ENCODE data around the gene PAIP1. TPM values are rescaled to one million over a fixed set of nuclear protein-coding genes. Genes with fewer than 3 reads are reported as not detected.
"Not testable (repeated sequence)": the region's sequence is repeated elsewhere in the genome, so short reads cannot be mapped to it uniquely, and the experiment has no call there.

The PAIP1 gene, protein sequence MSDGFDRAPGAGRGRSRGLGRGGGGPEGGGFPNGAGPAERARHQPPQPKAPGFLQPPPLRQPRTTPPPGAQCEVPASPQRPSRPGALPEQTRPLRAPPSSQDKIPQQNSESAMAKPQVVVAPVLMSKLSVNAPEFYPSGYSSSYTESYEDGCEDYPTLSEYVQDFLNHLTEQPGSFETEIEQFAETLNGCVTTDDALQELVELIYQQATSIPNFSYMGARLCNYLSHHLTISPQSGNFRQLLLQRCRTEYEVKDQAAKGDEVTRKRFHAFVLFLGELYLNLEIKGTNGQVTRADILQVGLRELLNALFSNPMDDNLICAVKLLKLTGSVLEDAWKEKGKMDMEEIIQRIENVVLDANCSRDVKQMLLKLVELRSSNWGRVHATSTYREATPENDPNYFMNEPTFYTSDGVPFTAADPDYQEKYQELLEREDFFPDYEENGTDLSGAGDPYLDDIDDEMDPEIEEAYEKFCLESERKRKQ
- 100 to 1,000 TPM in 9 of 12 donors, 10 to 100 TPM in 2, not detected in 1; 67.1 to 121 (median 113) TPM for polyA plus RNA-seq (ENCODE audit: insufficient read length in 12 of 12)
- long read RNA-seq, donor 1, transcript PAIP1-201 (11 exons, 2,782 nt) = major isoform, 14 of 40 reads
- long read RNA-seq, donor 1, transcript PAIP1-203 (11 exons, 1,734 nt) = minor isoform, 12 of 40 reads
- long read RNA-seq, donor 1, partial matches to known transcripts = 11 of 40 reads
- long read RNA-seq, donor 1, other reads (novel, unspliced or antisense) = 0 of 40 reads
- long read RNA-seq, donor 2, transcript PAIP1-201 (11 exons, 2,782 nt) = major isoform, 25 of 48 reads
- long read RNA-seq, donor 2, transcript PAIP1-203 (11 exons, 1,734 nt) = minor isoform, 16 of 48 reads
- long read RNA-seq, donor 2, partial matches to known transcripts = 6 of 48 reads
- long read RNA-seq, donor 2, other reads (novel, unspliced or antisense) = 0 of 48 reads
- long read RNA-seq, donor 3, transcript PAIP1-203 (11 exons, 1,734 nt) = minor isoform, 6 of 67 reads
- long read RNA-seq, donor 3, transcript PAIP1-201 (11 exons, 2,782 nt) = major isoform, 7 of 67 reads
- long read RNA-seq, donor 3, partial matches to known transcripts = 54 of 67 reads
- long read RNA-seq, donor 3, other reads (novel, unspliced or antisense) = 0 of 67 reads
- long read RNA-seq, donor 4, transcript PAIP1-201 (11 exons, 2,782 nt) = major isoform, 8 of 15 reads
- long read RNA-seq, donor 4, partial matches to known transcripts = 5 of 15 reads
- long read RNA-seq, donor 4, other reads (novel, unspliced or antisense) = 0 of 15 reads
- long read RNA-seq, donor 5, transcript PAIP1-201 (11 exons, 2,782 nt) = minor isoform, 21 of 47 reads
- long read RNA-seq, donor 5, transcript PAIP1-203 (11 exons, 1,734 nt) = major isoform, 25 of 47 reads
- long read RNA-seq, donor 5, partial matches to known transcripts = 0 of 47 reads
- long read RNA-seq, donor 5, other reads (novel, unspliced or antisense) = 0 of 47 reads
- long read RNA-seq, donor 6, transcript PAIP1-203 (11 exons, 1,734 nt) = minor isoform, 5 of 15 reads
- long read RNA-seq, donor 6, transcript PAIP1-201 (11 exons, 2,782 nt) = major isoform, 10 of 15 reads
- long read RNA-seq, donor 6, partial matches to known transcripts = 0 of 15 reads
- long read RNA-seq, donor 6, other reads (novel, unspliced or antisense) = 0 of 15 reads
- long read RNA-seq, donor 7, transcript PAIP1-201 (11 exons, 2,782 nt) = major isoform, 13 of 22 reads
- long read RNA-seq, donor 7, transcript PAIP1-203 (11 exons, 1,734 nt) = minor isoform, 8 of 22 reads
- long read RNA-seq, donor 7, partial matches to known transcripts = 0 of 22 reads
- long read RNA-seq, donor 7, other reads (novel, unspliced or antisense) = 0 of 22 reads
- long read RNA-seq, donor 8, transcript PAIP1-201 (11 exons, 2,782 nt) = major isoform, 25 of 43 reads
- long read RNA-seq, donor 8, transcript PAIP1-203 (11 exons, 1,734 nt) = minor isoform, 16 of 43 reads
- long read RNA-seq, donor 8, partial matches to known transcripts = 0 of 43 reads
- long read RNA-seq, donor 8, other reads (novel, unspliced or antisense) = 0 of 43 reads
- long read RNA-seq, donor 9, transcript PAIP1-203 (11 exons, 1,734 nt) = major isoform, 13 of 24 reads
- long read RNA-seq, donor 9, transcript PAIP1-201 (11 exons, 2,782 nt) = minor isoform, 11 of 24 reads
- long read RNA-seq, donor 9, partial matches to known transcripts = 0 of 24 reads
- long read RNA-seq, donor 9, other reads (novel, unspliced or antisense) = 0 of 24 reads
- long read RNA-seq, donor 10, transcript PAIP1-203 (11 exons, 1,734 nt) = minor isoform, 24 of 56 reads
- long read RNA-seq, donor 10, transcript PAIP1-201 (11 exons, 2,782 nt) = major isoform, 32 of 56 reads
- long read RNA-seq, donor 10, partial matches to known transcripts = 0 of 56 reads
- long read RNA-seq, donor 10, other reads (novel, unspliced or antisense) = 0 of 56 reads
- long read RNA-seq, donor 11, transcript PAIP1-203 (11 exons, 1,734 nt) = major isoform, 14 of 27 reads
- long read RNA-seq, donor 11, transcript PAIP1-201 (11 exons, 2,782 nt) = minor isoform, 12 of 27 reads
- long read RNA-seq, donor 11, partial matches to known transcripts = 0 of 27 reads
- long read RNA-seq, donor 11, other reads (novel, unspliced or antisense) = 0 of 27 reads

DNA sequence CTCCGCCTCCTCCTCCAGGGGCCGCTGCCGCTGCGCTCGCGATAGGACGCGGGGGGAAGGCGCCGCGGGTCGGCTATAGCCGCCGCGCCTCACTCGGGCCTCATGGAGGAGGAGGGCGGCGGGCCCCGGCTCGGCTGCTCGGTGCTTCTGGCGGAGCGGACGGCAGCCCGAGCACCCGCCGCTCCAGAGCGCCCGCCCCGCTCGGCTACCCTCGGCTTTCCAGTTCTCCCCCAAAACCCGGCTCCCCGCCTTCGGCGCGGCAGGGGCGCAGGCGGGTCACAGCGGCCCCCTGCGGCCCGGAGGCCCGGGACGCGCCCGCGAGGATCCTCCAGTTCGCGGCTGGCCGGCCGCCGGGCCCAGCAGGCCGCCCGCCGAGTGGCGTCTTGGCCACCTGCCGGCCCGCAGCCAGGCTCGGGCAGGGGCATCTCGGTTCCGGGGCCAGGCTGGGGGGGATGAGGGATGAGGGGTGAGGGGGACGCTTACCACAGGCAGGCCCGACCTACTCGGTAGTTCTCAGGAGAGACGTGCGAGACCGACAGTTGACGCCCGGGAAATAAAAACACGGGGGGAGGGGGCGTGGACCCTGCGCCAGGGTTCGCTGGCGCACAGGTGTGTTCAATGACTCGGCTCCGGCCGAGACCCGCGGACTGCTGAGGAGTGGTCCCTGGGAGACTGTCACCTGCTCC, at the start of gene PAIP1:
TSS of gene PAIP1 (minus strand) at position 221 of the 686 bp plus-strand sequence. CDS start 231 bp downstream, outside the sequence.
- DNase-seq = peak; percentile 85

DNA sequence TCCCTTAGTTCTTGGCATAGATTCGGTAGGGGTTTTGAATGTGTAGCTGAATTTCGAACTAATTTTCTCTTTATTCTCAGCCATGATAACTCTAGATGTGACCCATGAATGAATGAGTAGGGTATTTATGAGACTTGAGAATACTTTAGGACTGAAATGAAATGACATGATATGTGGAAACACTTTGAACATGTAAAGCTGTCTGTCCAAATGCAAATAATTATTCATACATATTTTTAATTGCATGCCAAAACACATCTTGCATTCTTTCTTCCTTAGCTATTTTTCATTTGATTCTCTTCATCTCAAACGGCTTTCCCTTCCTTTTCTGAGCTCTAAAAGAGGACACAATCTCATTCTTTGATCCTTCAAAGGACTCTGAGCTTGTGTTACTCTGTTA, 49.5 kb upstream of the PAIP1 start:
- DNase-seq = no peak

DNA sequence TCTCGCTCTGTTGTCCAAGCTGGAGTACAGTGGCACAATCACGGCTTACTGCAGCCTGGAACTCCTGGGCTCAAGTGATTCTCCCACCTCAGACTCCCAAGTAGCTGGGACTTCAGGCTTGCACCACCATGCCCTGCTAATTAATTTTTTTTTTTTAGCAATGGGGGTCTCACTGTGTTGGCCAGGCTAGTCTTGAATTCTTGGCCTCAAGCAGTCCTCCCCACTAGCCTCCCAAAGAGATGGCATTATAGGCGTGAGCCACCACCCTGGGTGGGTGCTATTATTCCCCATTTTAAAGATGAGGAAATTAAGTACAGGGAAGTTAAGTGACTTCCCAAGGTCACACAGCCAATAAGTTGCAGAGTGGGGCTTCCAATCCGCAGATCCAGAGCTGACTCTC, 47.8 kb upstream of the PAIP1 start:
- DNase-seq = no peak

GRCh38 chr5:43603344-43604217, 46.7 kb upstream of the PAIP1 start:
- peak; percentile 50 for DNase-seq

DNA sequence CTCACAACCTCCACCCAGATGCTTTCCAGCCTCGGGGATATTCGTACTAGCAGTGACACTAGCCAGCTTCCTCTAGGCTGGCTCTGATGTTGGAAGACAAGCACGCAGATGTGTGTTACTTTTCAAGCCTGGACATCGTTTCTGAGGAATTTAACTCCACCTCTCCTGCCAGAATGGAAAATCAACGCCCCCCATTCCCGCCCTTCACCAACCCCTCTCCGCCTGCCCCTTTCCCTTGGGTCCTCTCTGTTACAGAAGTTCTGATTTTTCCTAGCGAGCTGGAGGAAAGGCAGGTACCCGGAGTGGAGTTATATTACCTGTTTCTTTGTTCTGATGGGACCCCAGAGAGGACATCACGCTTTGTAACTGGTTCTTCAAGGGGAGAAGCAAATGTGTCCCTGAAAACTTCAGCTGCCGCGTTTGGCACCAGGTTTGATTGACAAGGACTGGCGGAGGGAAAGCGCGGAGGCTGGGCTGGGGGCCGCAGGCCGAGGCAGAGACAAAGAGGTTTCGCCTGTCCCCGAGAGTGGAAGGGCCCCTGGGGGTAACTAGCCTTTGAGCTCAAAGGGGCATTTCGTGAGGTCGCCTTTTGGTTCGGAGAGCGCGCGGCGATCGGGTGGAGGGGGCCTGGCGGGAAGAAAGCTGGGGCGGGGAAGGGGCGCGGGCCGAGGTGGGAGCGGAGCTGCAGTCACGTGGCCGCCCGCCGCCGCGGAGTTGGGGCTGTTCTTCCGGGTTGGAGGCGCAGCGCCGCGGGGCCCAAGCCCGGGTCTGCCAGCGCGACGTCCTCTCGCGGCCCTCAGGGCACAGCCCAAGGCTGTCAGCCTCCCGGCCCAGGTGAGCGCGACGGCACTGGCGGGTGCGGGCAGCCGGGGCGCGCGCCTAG, 45.8 kb upstream of the PAIP1 start, which contains the start of gene NNT:
TSS of gene NNT (plus strand) at position 720 of the 883 bp plus-strand sequence. CDS start 6,016 bp downstream, outside the sequence.
- peak; percentile 77 for DNase-seq

DNA sequence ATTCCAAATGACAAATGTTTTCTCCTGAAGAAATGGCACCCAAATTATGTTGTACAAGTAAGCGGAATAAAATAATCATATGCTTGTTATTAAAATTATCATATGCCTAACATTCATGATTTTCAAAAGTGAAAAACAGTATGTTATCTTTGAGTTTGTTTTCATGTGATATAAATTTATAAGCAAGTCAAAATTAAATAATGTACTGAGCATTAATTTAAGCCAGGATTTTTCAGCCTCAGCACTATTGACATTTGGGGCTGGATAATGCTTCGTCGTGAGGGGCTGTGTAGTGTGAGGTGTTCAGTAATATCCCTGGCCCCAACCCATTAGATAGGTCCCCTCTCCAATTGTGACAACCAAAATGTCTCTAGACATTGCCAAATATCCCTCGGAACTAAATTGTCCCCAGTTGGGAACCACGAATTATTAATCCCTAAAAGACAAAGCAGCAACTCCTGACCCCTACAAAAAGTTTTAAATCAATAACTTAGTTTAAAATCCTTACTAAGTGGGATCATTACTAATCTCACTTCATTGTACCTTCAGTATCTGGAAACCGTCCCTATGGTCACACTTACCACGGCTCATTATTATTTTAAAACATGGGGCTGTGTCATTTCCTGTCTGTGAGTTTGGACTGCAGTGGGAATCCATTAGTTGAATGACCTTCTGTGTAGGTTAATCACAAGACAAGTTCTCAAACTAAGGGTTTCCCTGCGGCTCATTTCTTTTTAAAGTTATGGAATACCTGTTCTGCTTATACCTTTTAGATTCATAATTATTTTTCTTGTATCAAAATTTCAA, 44.8 kb upstream of the PAIP1 start:
- peak; percentile 17 for DNase-seq

GRCh38 chr5:43598927-43599326, 42.0 kb upstream of the PAIP1 start:
- DNase-seq = not testable (repeated sequence)

DNA sequence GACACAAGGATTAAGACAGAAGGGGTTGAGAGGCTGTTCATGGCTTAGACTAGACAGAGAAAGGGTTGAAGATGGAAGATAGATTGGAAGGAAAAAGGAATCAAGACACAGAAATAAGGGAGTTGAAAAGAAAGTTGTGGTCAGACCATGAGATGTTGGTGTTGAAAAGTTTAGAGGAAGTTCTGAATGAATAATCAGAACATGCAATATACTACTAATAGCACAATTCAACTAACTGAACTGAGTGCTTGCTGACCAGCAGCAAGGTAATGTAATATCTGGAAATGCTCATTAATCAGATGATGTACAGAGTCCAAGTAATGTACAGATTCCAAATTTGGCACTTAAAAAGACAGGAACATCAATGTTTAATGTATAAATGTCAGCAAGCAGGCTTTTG, 35.5 kb upstream of the PAIP1 start:
- DNase-seq = no peak

- no peak for DNase-seq
Observed at GRCh38 chr5:43590700-43591099, 33.8 kb upstream of the PAIP1 start.

DNA sequence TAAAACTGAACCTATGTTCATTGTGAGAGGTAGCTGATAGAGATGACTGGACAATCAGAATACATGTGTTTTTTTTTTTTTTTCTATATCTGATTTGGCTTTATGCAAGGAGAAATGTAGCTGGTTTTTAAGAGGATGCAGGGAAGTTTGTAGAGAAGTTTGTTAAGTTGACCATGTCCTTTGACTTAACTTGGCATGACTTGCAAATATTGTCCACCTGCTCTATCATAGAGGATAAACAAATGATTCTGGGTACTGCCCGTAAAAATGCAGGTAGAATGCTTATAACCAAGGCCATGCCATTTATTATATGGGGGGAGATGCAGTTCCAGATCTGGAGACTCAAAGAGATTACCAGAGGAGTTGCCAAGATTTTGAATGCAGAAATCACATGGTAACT, 32.4 kb upstream of the PAIP1 start:
- no peak for DNase-seq

DNA sequence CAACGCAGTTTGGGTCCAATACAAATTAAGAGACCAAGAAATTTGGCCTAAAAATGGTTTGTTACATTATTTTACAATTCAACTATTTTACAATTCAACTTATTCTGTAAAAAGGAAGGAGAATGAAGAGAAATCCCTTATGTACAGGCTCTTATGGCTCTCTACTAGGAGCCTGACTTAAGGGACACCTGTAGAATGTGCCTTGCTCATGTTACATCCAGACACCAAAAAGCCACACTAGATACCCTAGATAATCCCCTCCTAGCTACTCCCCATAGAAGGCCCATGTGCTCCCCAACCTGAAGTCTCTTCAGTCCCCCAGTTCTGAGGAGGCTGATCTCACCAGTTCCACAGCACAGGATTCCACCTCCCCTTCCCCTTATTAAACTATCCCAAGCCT, 32.0 kb upstream of the PAIP1 start:
- DNase-seq = no peak

DNA sequence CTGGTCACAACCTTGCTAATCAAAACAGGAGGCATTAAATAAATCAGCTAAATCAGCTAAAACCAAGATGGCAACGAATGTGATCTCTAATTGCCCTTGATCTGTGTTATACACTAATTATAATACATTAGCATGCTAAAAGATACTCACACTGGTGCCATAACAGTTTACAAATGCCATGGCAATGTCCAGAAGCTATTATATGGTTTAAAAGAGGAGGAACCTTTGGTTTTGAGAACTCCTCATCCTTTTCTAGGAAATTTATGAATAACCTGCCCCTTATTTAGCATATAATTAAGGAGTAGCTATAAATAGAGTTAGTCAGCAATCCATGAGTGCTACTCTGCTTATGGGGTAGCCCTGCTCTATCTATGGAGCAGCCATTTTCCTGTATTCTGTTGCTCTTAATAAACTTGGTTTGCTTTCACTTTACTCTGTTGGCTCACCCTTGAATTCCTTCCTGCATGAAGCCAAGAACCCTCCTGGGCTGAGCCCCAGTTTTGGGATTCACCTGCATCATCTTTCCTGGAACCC, 27.4 kb upstream of the PAIP1 start:
- DNase-seq = no peak

DNA sequence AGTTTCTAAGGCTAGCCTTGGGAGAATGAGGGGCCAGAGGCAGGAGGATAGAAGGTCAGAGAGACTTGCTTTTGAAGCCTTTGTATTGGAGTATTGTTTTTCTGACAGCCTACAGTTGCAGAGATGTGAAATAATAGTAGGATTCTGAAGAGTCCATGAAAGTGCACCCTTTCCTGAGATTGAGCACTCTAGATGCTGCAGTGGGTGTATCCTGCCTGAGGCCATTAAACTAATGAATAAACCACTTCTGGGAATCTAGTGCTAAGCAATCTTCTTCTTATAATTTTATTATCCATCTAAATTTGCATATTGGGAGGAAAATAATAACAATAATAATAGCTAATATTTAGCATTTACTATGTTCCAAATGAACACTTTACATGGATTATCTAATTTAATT, 26.8 kb upstream of the PAIP1 start:
- no peak for DNase-seq

DNA sequence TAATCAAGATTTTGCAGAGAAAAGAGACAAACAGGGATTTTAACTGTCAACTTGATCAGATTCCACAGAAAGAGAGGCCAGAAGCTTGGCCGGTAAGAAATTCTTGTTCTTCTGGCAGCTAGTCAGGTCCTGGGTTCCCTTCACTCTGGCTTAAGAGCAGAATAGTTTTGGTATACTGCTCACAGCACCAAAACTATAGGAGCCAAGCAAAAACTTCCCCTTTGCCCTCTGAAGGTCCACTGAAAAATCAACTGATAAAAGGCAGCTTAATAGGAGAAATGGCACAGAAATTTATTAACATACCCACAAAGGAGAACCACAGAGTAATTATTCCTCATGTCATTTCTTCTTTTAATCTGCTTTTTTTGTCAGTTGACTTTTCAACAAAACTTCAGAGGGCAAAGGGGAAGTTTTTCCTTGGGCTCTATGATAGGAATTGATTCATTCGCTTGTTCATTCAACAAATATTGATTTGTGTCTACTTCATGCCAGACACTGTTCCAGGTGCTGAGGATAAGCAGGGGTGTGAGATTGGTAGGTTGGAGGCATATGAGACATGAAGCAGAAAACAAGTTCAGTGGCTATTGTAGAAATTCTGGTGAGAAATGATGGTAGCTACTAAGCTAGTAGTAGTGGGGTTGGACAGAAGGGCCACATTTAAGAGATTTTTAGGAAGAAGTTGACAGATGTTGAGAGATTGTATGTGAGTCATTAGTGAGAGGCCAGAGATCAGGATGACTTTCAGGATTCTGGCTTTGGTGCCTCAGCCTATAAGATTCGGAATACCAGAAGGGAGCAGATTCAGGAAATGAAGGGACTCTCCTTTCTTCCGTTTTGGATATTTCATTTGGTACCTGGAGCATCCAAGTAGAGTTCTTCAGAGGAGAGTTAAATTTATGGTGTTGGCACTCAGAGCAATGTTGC, 25.5 kb upstream of the PAIP1 start:
- DNase-seq = no peak
